Activated B cell treated with CpG ODN at 0.5 μM for 24 hours (primary cell): Measurements from ENCODE around the gene DAPL1. TPM values are rescaled to one million over a fixed set of nuclear protein-coding genes. Genes with fewer than 3 reads are reported as not detected.

Experiments used
- ATAC-seq: fragments of 200-7000 bp; cut with Tn5 transposase; one replicate; pipeline ENCODE4 v1.10.0; 2021; ENCODE audit warnings: low read depth, mild to moderate bottlenecking, moderate library complexity
- CTCF ChIA-PET: fragments of 350-600 bp; sonication (Branson Sonifier 250); formaldehyde crosslinking; loops from one replicate; lab custom pipeline; 2021; ENCODE audit warnings: antibody characterized with exemption; lab: Charles Lee
- POLR2A ChIA-PET: fragments of 350-600 bp; sonication (Branson Sonifier 250); formaldehyde crosslinking; loops from one replicate; lab custom pipeline; 2021; ENCODE audit warnings: antibody characterized with exemption; lab: Charles Lee
- DNase-seq: peaks from one replicate; pipeline ENCODE4 v3.0.0; 2022
- H3K27ac Mint-ChIP-seq: one replicate; pipeline ENCODE4 v1.8.0; 2020; ENCODE audit warnings: mixed read lengths
- H3K27me3 Mint-ChIP-seq: one replicate; pipeline ENCODE4 v1.8.0; 2021; ENCODE audit warnings: mixed read lengths
- H3K36me3 Mint-ChIP-seq: one replicate; pipeline ENCODE4 v1.8.0; 2021; ENCODE audit warnings: low read depth, mixed read lengths
- H3K4me1 Mint-ChIP-seq: one replicate; pipeline ENCODE4 v1.8.0; 2021; ENCODE audit warnings: mixed read lengths
- H3K4me3 Mint-ChIP-seq: one replicate; pipeline ENCODE4 v1.8.0; 2020; ENCODE audit warnings: mild to moderate bottlenecking, mixed read lengths
- H3K9me3 Mint-ChIP-seq: one replicate; pipeline ENCODE4 v1.8.0; 2020; ENCODE audit warnings: mixed read lengths
- CTCF ChIP-seq: fragments of 200-600 bp; IDR thresholded peaks from one replicate; pipeline ENCODE4 v1.8.0; 2022; ENCODE audit warnings: antibody characterized with exemption, mild to moderate bottlenecking
- intact Hi-C: fragments of 100-400 bp; cut with micrococcal nuclease; formaldehyde crosslinking; loops from one replicate; pipeline ENCODE4 v1.15.1; 2024
- total RNA-seq: library from RNA; stranded (reverse); gene quantifications from 2 replicates; pipeline ENCODE4 v1.2.3, GENCODE V29; 2022

Gene DAPL1
- total RNA-seq, 1 donor from 2014 or later = not detected

- ATAC-seq (no peak), DNase-seq (no peak)
- TF ChIP-seq CTCF = no peak
- ChIA-PET CTCF (interaction anchor here (1.0 to 6.9 kb wide), 3 partner anchors 9 to 733 kb away, joined by 3 to 58 read pairs (median 5); no protein-coding TSS in a partner anchor), POLR2A (no interaction called here)
- no peaks in the 10 kb centered on the region for H3K9me3 Mint-ChIP-seq
- no peak overlapping the region for H3K4me3 Mint-ChIP-seq
- no peak overlapping the region for H3K27ac Mint-ChIP-seq
- no peaks in the 10 kb centered on the region for H3K36me3 Mint-ChIP-seq
- H3K4me1 Mint-ChIP-seq = no peaks in the 10 kb centered on the region
- intact Hi-C loops = no loop called here
- H3K27me3 Mint-ChIP-seq = peaks cover 8% of the 10 kb centered on the region
These were observed 38.1 kb upstream of the DAPL1 start for GRCh38 chr2:158756976-158757375.

DNA sequence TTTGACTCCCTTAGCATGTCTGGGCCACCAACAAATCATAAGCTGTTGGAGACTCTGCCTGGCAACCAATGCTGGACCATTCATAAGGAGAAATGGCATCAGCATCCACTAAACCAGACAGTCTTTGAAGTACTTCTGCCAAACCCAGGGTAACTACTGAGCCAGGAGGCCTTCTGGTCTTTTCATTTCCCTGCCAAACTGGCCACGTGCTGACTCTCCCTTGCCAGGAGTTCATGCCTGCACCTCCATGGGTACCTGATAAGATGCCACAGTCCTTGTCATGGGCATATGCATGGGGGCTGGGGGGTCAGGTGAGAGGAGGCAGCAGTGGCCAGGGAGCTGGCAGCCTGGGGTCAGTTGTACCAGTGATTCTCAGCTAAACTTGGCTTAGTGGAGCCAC is 34.2 kb upstream of the DAPL1 start:
- no peak for ATAC-seq

DNA sequence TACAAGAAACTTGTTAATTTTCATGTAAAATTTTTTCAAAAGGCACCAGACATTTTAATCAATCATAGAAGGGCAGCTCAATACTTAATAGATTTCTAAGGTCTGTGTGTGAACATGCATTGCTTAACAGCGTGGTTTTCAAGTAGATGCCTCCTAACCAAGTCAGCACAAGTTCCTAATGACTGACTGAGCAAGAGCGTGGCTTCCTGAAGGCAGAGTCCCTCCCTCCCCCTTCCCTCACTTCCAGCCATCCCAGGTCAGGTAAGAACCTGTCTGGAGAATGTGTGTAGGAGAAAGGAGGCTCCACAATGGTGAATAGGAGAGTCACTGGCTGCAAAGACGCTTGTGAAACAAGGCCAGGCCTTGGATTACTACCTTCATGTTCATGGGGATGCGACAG is 33.5 kb upstream of the DAPL1 start:
- H3K27ac Mint-ChIP-seq = no peak overlapping the region
- no peaks in the 10 kb centered on the region for H3K36me3 Mint-ChIP-seq
- intact Hi-C loops = no loop called here
- TF ChIP-seq CTCF = no peak
- POLR2A ChIA-PET = no interaction called here
- H3K4me1 Mint-ChIP-seq = no peaks in the 10 kb centered on the region
- no peak overlapping the region for H3K4me3 Mint-ChIP-seq
- DNase-seq = no peak
- CTCF ChIA-PET = interaction anchor here (5.9 kb wide), 1 partner anchor 8 kb away, joined by 29 read pairs; no protein-coding TSS in a partner anchor
- H3K27me3 Mint-ChIP-seq = no peaks in the 10 kb centered on the region
- ATAC-seq = no peak
- no peaks in the 10 kb centered on the region for H3K9me3 Mint-ChIP-seq

More for the DNA sequence above, 34.2 kb upstream of the DAPL1 start:
- DNase-seq = no peak
- no peak for TF ChIP-seq CTCF
- Mint-ChIP-seq H3K36me3 (no peaks in the 10 kb centered on the region), H3K27me3 (no peaks in the 10 kb centered on the region), H3K4me1 (no peaks in the 10 kb centered on the region), H3K4me3 (no peak overlapping the region), H3K9me3 (no peaks in the 10 kb centered on the region), H3K27ac (no peak overlapping the region)
- ChIA-PET POLR2A (interaction anchor here (0.6 kb wide), 1 partner anchor 1260 kb away, joined by 3 read pairs; no protein-coding TSS in a partner anchor), CTCF (no interaction called here)
- intact Hi-C loops = no loop called here

- Mint-ChIP-seq H3K27me3 (no peaks in the 10 kb centered on the region), H3K27ac (no peak overlapping the region), H3K36me3 (no peaks in the 10 kb centered on the region), H3K9me3 (no peaks in the 10 kb centered on the region), H3K4me1 (no peaks in the 10 kb centered on the region), H3K4me3 (no peak overlapping the region)
- ChIA-PET CTCF (interaction anchor here (5.9 kb wide), 1 partner anchor 9 kb away, joined by 29 read pairs; no protein-coding TSS in a partner anchor), POLR2A (no interaction called here)
- no peak for TF ChIP-seq CTCF
- intact Hi-C loops = no loop called here
- ATAC-seq (no peak), DNase-seq (no peak)
These were observed 32.8 kb upstream of the DAPL1 start for GRCh38 chr2:158762336-158762735.

DNA sequence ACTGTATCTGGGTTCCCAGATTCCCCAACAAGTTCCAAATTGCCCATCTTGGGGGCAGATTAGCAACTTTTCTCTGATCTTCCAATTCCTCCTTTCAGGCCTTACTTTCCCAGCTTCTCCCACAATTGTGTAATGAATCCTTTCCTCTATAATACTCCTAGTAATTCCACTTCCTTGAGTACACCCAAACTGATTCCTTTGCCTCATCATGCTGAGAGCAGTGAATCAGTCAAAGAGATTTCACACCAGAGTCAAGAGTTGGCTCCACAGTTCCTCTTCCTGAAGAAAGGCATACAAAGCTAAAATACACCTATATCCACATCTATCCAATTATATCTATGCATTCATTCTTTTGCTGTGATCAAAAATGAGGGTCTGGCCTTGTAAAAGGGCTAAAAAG is 28.6 kb upstream of the DAPL1 start:
- Mint-ChIP-seq H3K4me1 (no peaks in the 10 kb centered on the region), H3K27ac (no peak overlapping the region), H3K4me3 (no peak overlapping the region), H3K36me3 (no peaks in the 10 kb centered on the region), H3K9me3 (no peaks in the 10 kb centered on the region), H3K27me3 (no peaks in the 10 kb centered on the region)
- intact Hi-C loops = no loop called here
- ATAC-seq (no peak), DNase-seq (no peak)
- CTCF ChIA-PET = interaction anchor here (5.9 kb wide), 1 partner anchor 13 kb away, joined by 29 read pairs; no protein-coding TSS in a partner anchor
- TF ChIP-seq CTCF = no peak
- POLR2A ChIA-PET = no interaction called here
